ENCODE data around the gene ADPRHL1.

DNA sequence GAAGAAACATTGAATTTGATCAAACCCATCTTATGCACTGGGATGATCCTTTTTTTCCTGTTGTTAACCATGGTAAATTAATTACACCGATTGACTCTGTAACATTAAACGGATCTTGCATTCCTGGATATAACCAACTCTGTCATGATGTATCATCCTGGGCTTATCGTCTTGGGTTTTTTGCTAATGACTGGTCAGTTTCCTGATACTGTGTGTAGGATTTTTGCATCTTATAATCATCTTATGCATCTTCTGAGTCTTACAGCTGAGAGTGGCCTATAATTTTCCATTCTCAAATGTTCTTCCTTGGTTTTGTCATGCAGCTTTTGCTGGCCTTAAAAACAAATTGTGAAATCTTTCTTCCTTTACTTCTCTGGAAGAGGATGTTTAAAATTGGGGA lies 24.4 kb upstream of the ADPRHL1 start:
- TF ChIP-seq, protein P1, sequence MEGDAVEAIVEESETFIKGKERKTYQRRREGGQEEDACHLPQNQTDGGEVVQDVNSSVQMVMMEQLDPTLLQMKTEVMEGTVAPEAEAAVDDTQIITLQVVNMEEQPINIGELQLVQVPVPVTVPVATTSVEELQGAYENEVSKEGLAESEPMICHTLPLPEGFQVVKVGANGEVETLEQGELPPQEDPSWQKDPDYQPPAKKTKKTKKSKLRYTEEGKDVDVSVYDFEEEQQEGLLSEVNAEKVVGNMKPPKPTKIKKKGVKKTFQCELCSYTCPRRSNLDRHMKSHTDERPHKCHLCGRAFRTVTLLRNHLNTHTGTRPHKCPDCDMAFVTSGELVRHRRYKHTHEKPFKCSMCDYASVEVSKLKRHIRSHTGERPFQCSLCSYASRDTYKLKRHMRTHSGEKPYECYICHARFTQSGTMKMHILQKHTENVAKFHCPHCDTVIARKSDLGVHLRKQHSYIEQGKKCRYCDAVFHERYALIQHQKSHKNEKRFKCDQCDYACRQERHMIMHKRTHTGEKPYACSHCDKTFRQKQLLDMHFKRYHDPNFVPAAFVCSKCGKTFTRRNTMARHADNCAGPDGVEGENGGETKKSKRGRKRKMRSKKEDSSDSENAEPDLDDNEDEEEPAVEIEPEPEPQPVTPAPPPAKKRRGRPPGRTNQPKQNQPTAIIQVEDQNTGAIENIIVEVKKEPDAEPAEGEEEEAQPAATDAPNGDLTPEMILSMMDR (IDR thresholded peaks at IDR 0.05; ENCODE audit: low read depth, low read length), result no peak
- no peak for TF ChIP-seq EZH2phosphoT487 (IDR thresholded peaks at IDR 0.05; ENCODE audit: low read depth)
